Neural cell (in vitro differentiated cells): Measurements from ENCODE around the gene BPGM. TPM values are rescaled to one million over a fixed set of nuclear protein-coding genes. Genes with fewer than 3 reads are reported as not detected.

Experiments used
- H2AFZ ChIP-seq: fragments of 200-600, 300-800 bp; sonication (generic), shearing (Covaris generic); 2 replicates; pipeline ENCODE4 v1.6.0; 2014; ENCODE audit warnings: low read depth, mild to moderate bottlenecking, antibody characterized with exemption, low read length, moderate library complexity
- H3F3A ChIP-seq: fragments of 200-600 bp; shearing (Covaris generic); 2 replicates; pipeline ENCODE4 v1.6.1; 2016; ENCODE audit warnings: mild to moderate bottlenecking, moderate library complexity, mixed read lengths, antibody characterized with exemption, low read length; ENCODE audit not compliant: insufficient read depth, poor library complexity, severe bottlenecking
- H3K27ac ChIP-seq: fragments of 200-600, 300-800 bp; sonication (generic), shearing (Covaris generic); 2 replicates; pipeline ENCODE4 v1.5.1; 2014; ENCODE audit warnings: mild to moderate bottlenecking, low read length, moderate library complexity
- H3K27me3 ChIP-seq: fragments of 300-800, 200-600 bp; sonication (generic), shearing (Covaris generic); 2 replicates; pipeline ENCODE4 v1.6.0; 2014; ENCODE audit warnings: mild to moderate bottlenecking, low read depth, low read length, moderate library complexity; ENCODE audit not compliant: insufficient read depth
- H3K36me3 ChIP-seq: fragments of 300-800, 200-600 bp; sonication (generic), shearing (Covaris generic); 2 replicates; pipeline ENCODE4 v1.5.1; 2014; ENCODE audit warnings: mild to moderate bottlenecking, antibody characterized with exemption, low read length, moderate library complexity; ENCODE audit not compliant: insufficient read depth
- H3K4me2 ChIP-seq: fragments of 300-800, 200-600 bp; sonication (generic), shearing (Covaris generic); 2 replicates; pipeline ENCODE4 v1.6.0; 2014; ENCODE audit warnings: mild to moderate bottlenecking, low read length
- H3K4me3 ChIP-seq: fragments of 300-800, 200-600 bp; sonication (generic), shearing (Covaris generic); 2 replicates; pipeline ENCODE4 v1.5.1; 2014; ENCODE audit warnings: mild to moderate bottlenecking, low read length, moderate library complexity
- H3K79me2 ChIP-seq: fragments of 200-600 bp; shearing (Covaris generic); replicated peaks from 2 replicates; pipeline ENCODE4 v1.6.0; 2014; ENCODE audit warnings: mild to moderate bottlenecking, low read length, moderate library complexity; ENCODE audit not compliant: insufficient read depth
- H3K9ac ChIP-seq: fragments of 300-800, 200-600 bp; sonication (generic), shearing (Covaris generic); 2 replicates; pipeline ENCODE4 v1.6.1; 2016; ENCODE audit warnings: mild to moderate bottlenecking, low read length, mixed read lengths
- H3K9me2 ChIP-seq: fragments of 200-600 bp; shearing (Covaris generic); 2 replicates; pipeline ENCODE4 v1.6.1; 2016; ENCODE audit warnings: mild to moderate bottlenecking, low read length, mixed read lengths; ENCODE audit not compliant: insufficient read depth
- H3K9me3 ChIP-seq: fragments of 200-600, 300-800 bp; sonication (generic), shearing (Covaris generic); 2 replicates; pipeline ENCODE4 v1.6.1; 2016; ENCODE audit warnings: mild to moderate bottlenecking, mixed run types, low read length, moderate library complexity, mixed read lengths
- H4K20me1 ChIP-seq: fragments of 200-600 bp; shearing (Covaris generic); 2 replicates; pipeline ENCODE4 v1.6.1; 2016; ENCODE audit warnings: mild to moderate bottlenecking, mixed run types; ENCODE audit not compliant: insufficient read depth
- EP300 ChIP-seq: fragments of 450-650 bp; conservative IDR thresholded peaks from 2 replicates; pipeline ENCODE4 v1.6.1; 2014; ENCODE audit warnings: antibody characterized with exemption, mild to moderate bottlenecking, moderate library complexity; ENCODE audit not compliant: poor library complexity, severe bottlenecking
- EZH2 ChIP-seq: fragments of 200-600, 300-800 bp; shearing (Covaris generic), sonication (generic); IDR thresholded peaks from 2 replicates; pipeline ENCODE4 v1.6.1; 2014; ENCODE audit warnings: antibody characterized with exemption, low read length, borderline replicate concordance, mild to moderate bottlenecking; ENCODE audit not compliant: insufficient read depth, poor library complexity, severe bottlenecking
- MXI1 ChIP-seq: fragments of 450-650 bp; conservative IDR thresholded peaks from 2 replicates; pipeline ENCODE4 v1.6.1; 2014; ENCODE audit warnings: antibody characterized with exemption, mild to moderate bottlenecking; ENCODE audit not compliant: poor library complexity, severe bottlenecking
- POLR2AphosphoS5 ChIP-seq: IDR thresholded peaks from 2 replicates; pipeline ENCODE4 v1.6.1; 2012
- RAD21 ChIP-seq: fragments of 450-650 bp; conservative IDR thresholded peaks from 2 replicates; pipeline ENCODE4 v1.6.1; 2014; ENCODE audit warnings: antibody characterized with exemption, mild to moderate bottlenecking, moderate library complexity
- SMC3 ChIP-seq: fragments of 450-650 bp; conservative IDR thresholded peaks from 2 replicates; pipeline ENCODE4 v1.6.1; 2014; ENCODE audit warnings: antibody characterized with exemption, mild to moderate bottlenecking, moderate library complexity; ENCODE audit not compliant: poor library complexity
- TAF1 ChIP-seq: IDR thresholded peaks from 2 replicates; pipeline ENCODE4 v1.6.1; 2012; ENCODE audit warnings: low read depth
- polyA plus RNA-seq: library from polyadenylated mRNA; depleted of rRNA; stranded (reverse); fragments of >200 nt; gene quantifications from 2 replicates; pipeline ENCODE4 v1.2.3, GENCODE V29; 2014
- TF ChIP-seq, protein P1 (sequence below): IDR thresholded peaks from 2 replicates; pipeline ENCODE4 v1.6.1; 2012; ENCODE audit warnings: borderline replicate concordance
- TF ChIP-seq, protein P2 (sequence below): fragments of 450-650 bp; IDR thresholded peaks from 2 replicates; pipeline ENCODE4 v1.5.1; 2014; ENCODE audit warnings: antibody characterized with exemption, mild to moderate bottlenecking, moderate library complexity; ENCODE audit not compliant: poor library complexity, severe bottlenecking

BPGM gene
- polyA plus RNA-seq, 1 donor from 2014 or later = 57.4 TPM

DNA sequence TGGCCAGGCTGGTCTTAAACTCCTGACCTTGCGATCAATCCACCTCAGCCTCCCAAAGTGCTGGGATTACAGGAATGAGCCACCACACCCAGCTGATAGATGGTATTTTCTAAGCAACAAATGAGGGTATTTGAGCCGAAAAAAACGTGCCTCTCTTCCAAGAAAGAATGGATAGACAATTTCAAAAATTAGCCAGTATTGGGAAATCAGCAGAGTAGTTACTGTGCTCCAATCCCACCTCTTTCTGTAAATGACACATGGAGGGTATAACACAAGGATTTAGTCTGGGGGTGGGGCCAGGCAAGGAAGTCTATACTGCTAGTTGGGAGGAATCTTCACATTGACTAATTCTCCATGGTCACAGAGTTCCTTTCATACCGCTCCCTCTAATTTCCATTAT lies 9.2 kb upstream of the BPGM start:
- Histone ChIP-seq H3K27ac (no peak overlapping the region), H4K20me1 (no peaks in the 10 kb centered on the region), H3K4me2 (no peak overlapping the region), H3F3A (no peaks in the 10 kb centered on the region), H2AFZ (no peak overlapping the region), H3K27me3 (no peaks in the 10 kb centered on the region), H3K9ac (no peak overlapping the region), H3K9me2 (no peaks in the 10 kb centered on the region), H3K36me3 (no peaks in the 10 kb centered on the region), H3K9me3 (no peaks in the 10 kb centered on the region), H3K79me2 (no peaks in the 10 kb centered on the region), H3K4me3 (no peak overlapping the region)
- TF ChIP-seq POLR2AphosphoS5 = no peak
- no peak for TF ChIP-seq EP300
- TF ChIP-seq, protein P1, sequence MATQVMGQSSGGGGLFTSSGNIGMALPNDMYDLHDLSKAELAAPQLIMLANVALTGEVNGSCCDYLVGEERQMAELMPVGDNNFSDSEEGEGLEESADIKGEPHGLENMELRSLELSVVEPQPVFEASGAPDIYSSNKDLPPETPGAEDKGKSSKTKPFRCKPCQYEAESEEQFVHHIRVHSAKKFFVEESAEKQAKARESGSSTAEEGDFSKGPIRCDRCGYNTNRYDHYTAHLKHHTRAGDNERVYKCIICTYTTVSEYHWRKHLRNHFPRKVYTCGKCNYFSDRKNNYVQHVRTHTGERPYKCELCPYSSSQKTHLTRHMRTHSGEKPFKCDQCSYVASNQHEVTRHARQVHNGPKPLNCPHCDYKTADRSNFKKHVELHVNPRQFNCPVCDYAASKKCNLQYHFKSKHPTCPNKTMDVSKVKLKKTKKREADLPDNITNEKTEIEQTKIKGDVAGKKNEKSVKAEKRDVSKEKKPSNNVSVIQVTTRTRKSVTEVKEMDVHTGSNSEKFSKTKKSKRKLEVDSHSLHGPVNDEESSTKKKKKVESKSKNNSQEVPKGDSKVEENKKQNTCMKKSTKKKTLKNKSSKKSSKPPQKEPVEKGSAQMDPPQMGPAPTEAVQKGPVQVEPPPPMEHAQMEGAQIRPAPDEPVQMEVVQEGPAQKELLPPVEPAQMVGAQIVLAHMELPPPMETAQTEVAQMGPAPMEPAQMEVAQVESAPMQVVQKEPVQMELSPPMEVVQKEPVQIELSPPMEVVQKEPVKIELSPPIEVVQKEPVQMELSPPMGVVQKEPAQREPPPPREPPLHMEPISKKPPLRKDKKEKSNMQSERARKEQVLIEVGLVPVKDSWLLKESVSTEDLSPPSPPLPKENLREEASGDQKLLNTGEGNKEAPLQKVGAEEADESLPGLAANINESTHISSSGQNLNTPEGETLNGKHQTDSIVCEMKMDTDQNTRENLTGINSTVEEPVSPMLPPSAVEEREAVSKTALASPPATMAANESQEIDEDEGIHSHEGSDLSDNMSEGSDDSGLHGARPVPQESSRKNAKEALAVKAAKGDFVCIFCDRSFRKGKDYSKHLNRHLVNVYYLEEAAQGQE = no peak
- TF ChIP-seq, protein P2, sequence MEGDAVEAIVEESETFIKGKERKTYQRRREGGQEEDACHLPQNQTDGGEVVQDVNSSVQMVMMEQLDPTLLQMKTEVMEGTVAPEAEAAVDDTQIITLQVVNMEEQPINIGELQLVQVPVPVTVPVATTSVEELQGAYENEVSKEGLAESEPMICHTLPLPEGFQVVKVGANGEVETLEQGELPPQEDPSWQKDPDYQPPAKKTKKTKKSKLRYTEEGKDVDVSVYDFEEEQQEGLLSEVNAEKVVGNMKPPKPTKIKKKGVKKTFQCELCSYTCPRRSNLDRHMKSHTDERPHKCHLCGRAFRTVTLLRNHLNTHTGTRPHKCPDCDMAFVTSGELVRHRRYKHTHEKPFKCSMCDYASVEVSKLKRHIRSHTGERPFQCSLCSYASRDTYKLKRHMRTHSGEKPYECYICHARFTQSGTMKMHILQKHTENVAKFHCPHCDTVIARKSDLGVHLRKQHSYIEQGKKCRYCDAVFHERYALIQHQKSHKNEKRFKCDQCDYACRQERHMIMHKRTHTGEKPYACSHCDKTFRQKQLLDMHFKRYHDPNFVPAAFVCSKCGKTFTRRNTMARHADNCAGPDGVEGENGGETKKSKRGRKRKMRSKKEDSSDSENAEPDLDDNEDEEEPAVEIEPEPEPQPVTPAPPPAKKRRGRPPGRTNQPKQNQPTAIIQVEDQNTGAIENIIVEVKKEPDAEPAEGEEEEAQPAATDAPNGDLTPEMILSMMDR = no peak
- TF ChIP-seq RAD21 = no peak
- no peak for TF ChIP-seq SMC3
- no peak for TF ChIP-seq MXI1
- no peak for TF ChIP-seq TAF1
- no peak for TF ChIP-seq EZH2

DNA sequence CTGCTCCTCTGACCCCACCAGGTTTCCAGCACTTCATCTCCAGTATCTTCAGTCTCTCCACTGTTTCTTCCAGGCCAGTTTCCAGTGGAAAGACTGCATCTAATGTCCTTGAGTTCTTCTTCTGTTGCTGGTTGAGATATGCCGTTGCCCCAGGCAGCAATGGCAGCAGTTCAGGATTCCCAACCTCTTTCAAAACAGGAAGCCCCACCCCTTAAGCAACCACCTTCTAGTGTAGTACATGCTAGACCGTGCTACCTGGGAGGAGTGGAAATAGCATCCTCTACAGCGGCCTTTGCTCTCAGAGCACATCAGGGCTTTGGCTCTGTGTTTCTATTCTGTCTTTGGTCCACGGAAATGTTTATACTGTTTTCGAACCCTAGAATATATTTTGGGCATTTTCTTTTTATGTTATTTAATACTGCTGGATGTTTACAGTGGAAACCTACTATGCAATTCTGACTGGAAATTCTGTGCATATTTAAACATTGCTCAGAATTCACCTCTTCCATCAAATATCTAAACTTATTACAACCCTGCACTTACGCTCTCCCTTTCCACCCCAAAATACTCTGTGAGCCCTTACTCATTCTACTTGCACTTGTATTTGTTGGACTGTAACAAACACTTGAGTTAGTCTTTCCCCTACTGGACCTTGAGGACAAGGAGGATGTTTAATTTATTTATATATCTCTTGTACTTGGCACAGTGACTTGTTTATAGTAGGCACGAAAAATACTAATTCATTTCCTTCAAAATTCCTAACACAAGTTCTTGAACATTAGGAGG lies 8.5 kb upstream of the BPGM start:
- no peaks in the 10 kb centered on the region for H4K20me1 ChIP-seq
- H3K9me3 ChIP-seq = no peaks in the 10 kb centered on the region
- H3F3A ChIP-seq = no peaks in the 10 kb centered on the region
- TF ChIP-seq, protein P1 = no peak
- no peak for TF ChIP-seq RAD21
- TF ChIP-seq EP300 = no peak
- TF ChIP-seq, protein P2 = no peak
- TF ChIP-seq TAF1 = no peak
- TF ChIP-seq MXI1 = no peak
- no peak for TF ChIP-seq POLR2AphosphoS5
- TF ChIP-seq EZH2 = no peak
- TF ChIP-seq SMC3 = no peak
- no peak overlapping the region for H3K9ac ChIP-seq
- no peak overlapping the region for H3K27ac ChIP-seq
- H3K79me2 ChIP-seq = no peaks in the 10 kb centered on the region
- no peak overlapping the region for H3K4me3 ChIP-seq
- no peaks in the 10 kb centered on the region for H3K9me2 ChIP-seq
- no peak overlapping the region for H3K4me2 ChIP-seq
- H3K27me3 ChIP-seq = no peaks in the 10 kb centered on the region
- no peaks in the 10 kb centered on the region for H3K36me3 ChIP-seq
- H2AFZ ChIP-seq = no peak overlapping the region
